PC-3 (cell line): ENCODE results near the gene BBC3. TPM values are rescaled to one million over a fixed set of nuclear protein-coding genes. Genes with fewer than 3 reads are reported as not detected.

ENCODE experiments used
- ATAC-seq: fragments of 200-7000 bp; cut with Tn5 transposase; 2 replicates; pipeline ENCODE4 v1.9.1; 2020; ENCODE audit warnings: mild to moderate bottlenecking, moderate library complexity
- BruUV-seq: library from RNA; stranded (reverse); fragments of 400-500 nt; replicated peaks from 2 replicates; lab custom pipeline; 2021; lab: Mats Ljungman, UMichigan
- CTCF ChIA-PET: fragments of 300-600 bp; sonication (Branson Sonifier 250); formaldehyde crosslinking; loops from one replicate; lab custom pipeline; 2022; ENCODE audit warnings: antibody characterized with exemption; lab: Charles Lee
- POLR2A ChIA-PET: fragments of 300-600 bp; sonication (Branson Sonifier 250); formaldehyde crosslinking; loops from one replicate; lab custom pipeline; 2022; ENCODE audit warnings: antibody characterized with exemption; ENCODE audit not compliant: unreplicated experiment; lab: Charles Lee
- DNase-seq: peaks from one replicate; pipeline ENCODE4 v3.0.0-alpha.2; 2015
- H2AFZ ChIP-seq: fragments of 300-600 bp; sonication (generic); 2 replicates; pipeline ENCODE4 v1.6.0; 2016; ENCODE audit warnings: antibody characterized with exemption, low read length
- H3F3A ChIP-seq: fragments of 300-600 bp; sonication (generic); one replicate; pipeline ENCODE4 v1.6.0; 2017; ENCODE audit warnings: antibody characterized with exemption, low read length, control low read depth, mild to moderate bottlenecking; ENCODE audit not compliant: unreplicated experiment
- H3K27ac ChIP-seq: fragments of 300-600 bp; sonication (generic); 2 replicates; pipeline ENCODE4 v1.5.1; 2016; ENCODE audit warnings: mild to moderate bottlenecking, low read length
- H3K27me3 ChIP-seq: fragments of 300-600 bp; sonication (generic); 2 replicates; pipeline ENCODE4 v1.6.1; 2016; ENCODE audit warnings: low read length, mixed read lengths
- H3K36me3 ChIP-seq: fragments of 300-600 bp; sonication (generic); 2 replicates; pipeline ENCODE4 v1.6.1; 2016; ENCODE audit warnings: low read depth, mixed run types, low read length, mixed read lengths
- H3K4me1 ChIP-seq: fragments of 300-600 bp; sonication (generic); 2 replicates; pipeline ENCODE4 v1.5.1; 2016; ENCODE audit warnings: low read length; ENCODE audit not compliant: insufficient read depth
- H3K4me2 ChIP-seq: fragments of 300-600 bp; sonication (generic); 2 replicates; pipeline ENCODE4 v1.6.0; 2016; ENCODE audit warnings: low read length
- H3K4me3 ChIP-seq: fragments of 300-600 bp; sonication (generic); 2 replicates; pipeline ENCODE4 v1.5.1; 2016; ENCODE audit warnings: mild to moderate bottlenecking, low read length, mixed read lengths
- H3K79me2 ChIP-seq: fragments of 300-600 bp; sonication (generic); 2 replicates; pipeline ENCODE4 v1.6.1; 2017; ENCODE audit warnings: low read length, mixed read lengths
- H3K9ac ChIP-seq: fragments of 300-600 bp; sonication (generic); 2 replicates; pipeline ENCODE4 v1.6.0; 2016; ENCODE audit warnings: mild to moderate bottlenecking, low read length
- H3K9me2 ChIP-seq: fragments of 300-600 bp; sonication (generic); replicated peaks from 2 replicates; pipeline ENCODE4 v1.6.1; 2016; ENCODE audit warnings: mixed run types, low read length, mixed read lengths
- H3K9me3 ChIP-seq: fragments of 300-600 bp; sonication (generic); 2 replicates; pipeline ENCODE4 v1.6.1; 2016; ENCODE audit warnings: low read length, mixed read lengths
- H4K20me1 ChIP-seq: fragments of 300-600 bp; sonication (generic); 2 replicates; pipeline ENCODE4 v1.6.1; 2016; ENCODE audit warnings: low read length, mixed read lengths
- EZH2 ChIP-seq: fragments of 300-600 bp; sonication (generic); IDR thresholded peaks from one replicate; pipeline ENCODE4 v1.6.1; 2017; ENCODE audit warnings: antibody characterized with exemption, mild to moderate bottlenecking, low read length; ENCODE audit not compliant: unreplicated experiment
- EZH2phosphoT487 ChIP-seq: fragments of 300-600 bp; sonication (generic); IDR thresholded peaks from 2 replicates; pipeline ENCODE4 v1.6.1; 2018; ENCODE audit warnings: mild to moderate bottlenecking, antibody characterized with exemption, low read length, borderline replicate concordance
- intact Hi-C: fragments of 100-400 bp; cut with micrococcal nuclease; formaldehyde crosslinking; loops from 2 replicates; pipeline ENCODE4 v1.9.0; 2023
- microRNA-seq: library from miRNA; unstranded; fragments of <30 nt; microRNA quantifications from one replicate; pipeline ENCODE4 v1.1.0, GENCODE V29; 2020; ENCODE audit not compliant: unreplicated experiment
- total RNA-seq: library from RNA; depleted of rRNA; stranded (reverse); fragments of >200 nt; gene quantifications from 2 replicates; pipeline ENCODE4 v1.2.3, GENCODE V29; 2014; rRNA removed
- TF ChIP-seq, protein P1 (sequence below): fragments of 300-600 bp; sonication (generic); conservative IDR thresholded peaks from 2 replicates; pipeline ENCODE4 v1.5.1; 2017; ENCODE audit warnings: antibody characterized with exemption, low read depth, mild to moderate bottlenecking, low read length

BBC3 gene
- total RNA-seq, 1 experiment from 2014 or later = 2.9 TPM

- no peak overlapping the region for H3K27ac ChIP-seq
- CTCF ChIA-PET = no interaction called here
- TF ChIP-seq EZH2 (no peak), EZH2phosphoT487 (no peak)
- TF ChIP-seq, protein P1, sequence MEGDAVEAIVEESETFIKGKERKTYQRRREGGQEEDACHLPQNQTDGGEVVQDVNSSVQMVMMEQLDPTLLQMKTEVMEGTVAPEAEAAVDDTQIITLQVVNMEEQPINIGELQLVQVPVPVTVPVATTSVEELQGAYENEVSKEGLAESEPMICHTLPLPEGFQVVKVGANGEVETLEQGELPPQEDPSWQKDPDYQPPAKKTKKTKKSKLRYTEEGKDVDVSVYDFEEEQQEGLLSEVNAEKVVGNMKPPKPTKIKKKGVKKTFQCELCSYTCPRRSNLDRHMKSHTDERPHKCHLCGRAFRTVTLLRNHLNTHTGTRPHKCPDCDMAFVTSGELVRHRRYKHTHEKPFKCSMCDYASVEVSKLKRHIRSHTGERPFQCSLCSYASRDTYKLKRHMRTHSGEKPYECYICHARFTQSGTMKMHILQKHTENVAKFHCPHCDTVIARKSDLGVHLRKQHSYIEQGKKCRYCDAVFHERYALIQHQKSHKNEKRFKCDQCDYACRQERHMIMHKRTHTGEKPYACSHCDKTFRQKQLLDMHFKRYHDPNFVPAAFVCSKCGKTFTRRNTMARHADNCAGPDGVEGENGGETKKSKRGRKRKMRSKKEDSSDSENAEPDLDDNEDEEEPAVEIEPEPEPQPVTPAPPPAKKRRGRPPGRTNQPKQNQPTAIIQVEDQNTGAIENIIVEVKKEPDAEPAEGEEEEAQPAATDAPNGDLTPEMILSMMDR = no peak
These were observed 58.1 kb downstream of the BBC3 start for GRCh38 chr19:47172666-47173455.

More at GRCh38 chr19:47172666-47173455, 58.1 kb downstream of the BBC3 start:
- no peaks in the 10 kb centered on the region for H3K27me3 ChIP-seq
- DNase-seq (no peak), ATAC-seq (no peak)
- no peak overlapping the region for H3K9ac ChIP-seq
- intact Hi-C loops = no loop called here
- H2AFZ ChIP-seq = no peak overlapping the region
- no peak overlapping the region for H3K4me3 ChIP-seq
- no peaks in the 10 kb centered on the region for H3K4me1 ChIP-seq
- H3K9me2 ChIP-seq = no peaks in the 10 kb centered on the region
- H3K79me2 ChIP-seq = no peaks in the 10 kb centered on the region
- no peaks in the 10 kb centered on the region for H3K9me3 ChIP-seq
- H4K20me1 ChIP-seq = 0 out of 2 replicates have a peak, but pooled peaks cover 4% of the 10 kb centered on the region
- no TSS peak for BruUV-seq
- H3K36me3 ChIP-seq = peaks cover 13% of the 10 kb centered on the region; the same call in 1 of the 2 replicates
- no peaks in the 10 kb centered on the region for H3F3A ChIP-seq
- no peak overlapping the region for H3K4me2 ChIP-seq
- POLR2A ChIA-PET = no interaction called here

Small RNAs within 50 kb of the gene (microRNA-seq; reads per million reads assigned to microRNA genes)
- gene MIR3190 = not detected
- not detected for gene MIR3191

Other genes with a start within 250 kb of the BBC3 start
- 1.1 and 1.6 TPM in 2 replicates for gene NPAS1, start 211.4 kb downstream of the BBC3 start, total RNA-seq
- 121 and 125 TPM in 2 replicates for gene TMEM160, start 182.6 kb downstream of the BBC3 start, total RNA-seq
- gene ZC3H4, start 117.4 kb downstream of the BBC3 start, total RNA-seq = 13.4 and 20.0 TPM in 2 replicates
- gene SAE1, start 100.4 kb downstream of the BBC3 start, total RNA-seq = 99.7 and 134 TPM in 2 replicates
- gene CCDC9, start 25.3 kb upstream of the BBC3 start, total RNA-seq = 8.3 and 12.4 TPM in 2 replicates
- 2.5 and 5.1 TPM in 2 replicates for gene INAFM1, start 43.7 kb upstream of the BBC3 start, total RNA-seq
- not detected in 2 replicates for gene C5AR1, start 78.7 kb upstream of the BBC3 start, total RNA-seq
- gene C5AR2, start 101.0 kb upstream of the BBC3 start, total RNA-seq = not detected in 2 replicates
- gene DHX34, start 118.1 kb upstream of the BBC3 start, total RNA-seq = 28.3 and 37.5 TPM in 2 replicates
- gene MEIS3, start 188.3 kb upstream of the BBC3 start, total RNA-seq = 0.75 and 1.3 TPM in 2 replicates
- gene SLC8A2, start 240.7 kb upstream of the BBC3 start, total RNA-seq = 0.33 TPM in 1 of 2 replicates, not detected in the other